ENCODE measurements around the gene LIMS2. TPM values are rescaled to one million over a fixed set of nuclear protein-coding genes. Genes with fewer than 3 reads are reported as not detected.

The LIMS2 gene
- total and polyA plus RNA-seq, 5 donors, result 163 to 224 (median 200) TPM

DNA sequence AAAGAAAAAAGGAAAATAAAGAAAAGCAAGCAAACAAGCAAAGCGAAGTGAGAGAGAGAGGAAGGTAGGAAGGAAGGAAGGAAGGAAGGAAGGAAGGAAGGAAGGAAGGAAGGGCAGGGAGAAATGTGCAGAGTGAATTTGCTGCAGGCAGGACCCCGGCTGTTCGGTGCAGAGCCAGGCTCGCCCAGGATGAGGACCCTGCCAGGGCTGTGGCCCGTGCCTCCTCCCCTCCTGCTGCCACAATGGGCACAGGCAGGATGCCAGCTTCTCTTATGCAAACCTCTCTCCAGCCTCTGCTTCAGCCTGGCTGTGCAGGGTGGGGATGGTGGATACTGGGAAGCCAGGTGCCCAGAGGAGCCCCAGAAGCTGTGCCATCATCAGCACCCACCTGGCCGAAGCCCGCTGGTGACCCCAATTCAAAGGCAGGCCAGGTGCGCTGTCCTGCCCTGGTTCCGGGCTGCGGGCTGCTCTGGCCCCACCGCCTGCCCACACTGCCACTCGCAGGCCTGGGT, 26.2 kb downstream of the LIMS2 start:
- H3K9me3 ChIP-seq (ENCODE audit: control insufficient read depth, low read length), result no peaks in the 10 kb centered on the region
- no peak overlapping the region for H3K4me3 ChIP-seq (ENCODE audit: low read length)
- DNase-seq, result peak; percentile 41 to 79 (median 69)
- intact Hi-C loops (cut with DNase I), result no loop called here
- H3K27ac ChIP-seq (ENCODE audit: low read length), result peak overlapping the region; percentile 31
- no peak for ATAC-seq
- H3K4me1 ChIP-seq (ENCODE audit: control insufficient read depth, insufficient read depth, low read length), result peaks cover 39% of the 10 kb centered on the region
- WGBS, result 64% methylated on average over 12 of the region's 12 CpGs
- H3K27me3 ChIP-seq (ENCODE audit: control insufficient read depth, insufficient read depth), result no peaks in the 10 kb centered on the region

DNA sequence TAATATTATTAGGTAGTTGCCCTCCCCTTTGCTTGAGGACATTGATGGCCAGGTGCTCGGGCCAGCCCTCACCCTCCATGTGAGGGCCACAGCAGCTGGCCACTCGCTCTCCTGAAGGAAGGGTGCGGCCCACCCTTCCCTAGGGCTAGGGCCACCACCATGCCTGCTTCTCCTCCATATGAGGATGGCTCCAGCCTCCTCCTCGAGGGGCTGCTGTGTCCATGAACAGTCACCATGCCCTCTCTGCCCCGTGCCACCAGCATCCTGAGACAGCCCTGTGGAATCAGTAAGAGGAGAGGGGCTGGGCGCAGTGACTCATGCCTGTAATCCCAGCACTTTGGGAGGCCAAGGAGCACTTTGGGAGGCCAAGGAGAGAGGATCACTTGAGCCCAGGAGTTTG, 27.0 kb downstream of the LIMS2 start:
- Histone ChIP-seq H3K9me3 (ENCODE audit: control insufficient read depth, low read length) (no peaks in the 10 kb centered on the region), H3K27me3 (ENCODE audit: control insufficient read depth, insufficient read depth) (no peaks in the 10 kb centered on the region), H3K4me3 (ENCODE audit: low read length) (no peak overlapping the region), H3K27ac (ENCODE audit: low read length) (no peak overlapping the region), H3K4me1 (ENCODE audit: control insufficient read depth, insufficient read depth, low read length) (peaks cover 35% of the 10 kb centered on the region)
- intact Hi-C loops (cut with DNase I), result no loop called here
- DNase-seq, result peak in 1 of 3 donors; percentile 37
- no peak for ATAC-seq
- 91% methylated on average over 6 of the region's 6 CpGs for WGBS

DNA sequence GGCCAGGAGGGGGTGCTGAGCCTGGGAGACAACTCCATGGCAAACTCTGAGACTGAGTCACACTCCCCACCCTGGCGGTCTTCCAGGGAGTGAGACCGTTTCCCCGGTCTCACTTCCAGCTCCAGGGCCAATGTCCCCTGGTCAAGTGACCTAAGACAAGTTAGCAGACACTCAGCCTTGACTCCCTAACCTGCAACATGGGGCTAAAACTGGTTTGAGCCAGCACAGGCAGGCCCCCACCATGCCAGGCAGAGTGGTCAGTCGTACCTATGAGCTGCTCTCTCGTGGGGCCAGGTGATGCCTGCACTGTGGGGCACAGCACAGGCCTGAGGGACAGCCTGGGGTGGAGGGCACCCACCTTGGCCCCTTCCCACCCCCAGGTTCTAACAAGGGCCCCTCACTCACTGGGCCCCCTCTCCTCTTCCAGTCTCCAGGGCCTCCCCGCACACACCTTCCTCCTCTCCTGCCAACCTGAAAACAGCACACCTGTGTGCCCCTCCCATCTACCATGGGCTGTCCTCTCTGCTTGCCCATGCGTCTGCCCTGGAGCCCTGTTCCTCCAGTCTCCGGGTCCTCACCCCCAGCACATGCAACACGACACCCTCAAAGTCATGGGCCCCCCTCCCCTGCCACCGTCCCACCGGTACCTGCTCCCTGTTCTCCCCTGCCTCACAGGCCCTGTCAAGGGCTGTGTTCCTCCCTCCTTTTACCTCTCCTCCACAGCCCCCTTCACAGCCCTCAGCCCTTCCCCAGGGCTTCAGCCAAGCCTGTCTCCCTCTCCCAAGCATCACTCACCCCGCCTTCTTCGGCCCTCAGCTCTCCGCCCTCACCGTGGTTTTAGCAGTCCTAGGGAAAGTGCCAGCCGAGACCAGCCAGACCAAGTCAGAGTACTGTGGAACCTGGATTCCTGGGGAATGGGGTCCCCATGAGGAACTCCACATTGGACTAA, 27.8 kb downstream of the LIMS2 start:
- H3K4me1 ChIP-seq (ENCODE audit: control insufficient read depth, insufficient read depth, low read length), result peaks cover 27% of the 10 kb centered on the region
- no peaks in the 10 kb centered on the region for H3K27me3 ChIP-seq (ENCODE audit: control insufficient read depth, insufficient read depth)
- H3K9me3 ChIP-seq (ENCODE audit: control insufficient read depth, low read length), result no peaks in the 10 kb centered on the region
- WGBS, result 65% methylated on average over 16 of the region's 16 CpGs
- peak overlapping the region; percentile 28 for H3K27ac ChIP-seq (ENCODE audit: low read length)
- intact Hi-C loops (cut with DNase I), result no loop called here
- no peak overlapping the region for H3K4me3 ChIP-seq (ENCODE audit: low read length)
- peak in 1 of 2 donors; percentile 55 for ATAC-seq
- peak; percentile 68 to 81 (median 69) for DNase-seq

DNA sequence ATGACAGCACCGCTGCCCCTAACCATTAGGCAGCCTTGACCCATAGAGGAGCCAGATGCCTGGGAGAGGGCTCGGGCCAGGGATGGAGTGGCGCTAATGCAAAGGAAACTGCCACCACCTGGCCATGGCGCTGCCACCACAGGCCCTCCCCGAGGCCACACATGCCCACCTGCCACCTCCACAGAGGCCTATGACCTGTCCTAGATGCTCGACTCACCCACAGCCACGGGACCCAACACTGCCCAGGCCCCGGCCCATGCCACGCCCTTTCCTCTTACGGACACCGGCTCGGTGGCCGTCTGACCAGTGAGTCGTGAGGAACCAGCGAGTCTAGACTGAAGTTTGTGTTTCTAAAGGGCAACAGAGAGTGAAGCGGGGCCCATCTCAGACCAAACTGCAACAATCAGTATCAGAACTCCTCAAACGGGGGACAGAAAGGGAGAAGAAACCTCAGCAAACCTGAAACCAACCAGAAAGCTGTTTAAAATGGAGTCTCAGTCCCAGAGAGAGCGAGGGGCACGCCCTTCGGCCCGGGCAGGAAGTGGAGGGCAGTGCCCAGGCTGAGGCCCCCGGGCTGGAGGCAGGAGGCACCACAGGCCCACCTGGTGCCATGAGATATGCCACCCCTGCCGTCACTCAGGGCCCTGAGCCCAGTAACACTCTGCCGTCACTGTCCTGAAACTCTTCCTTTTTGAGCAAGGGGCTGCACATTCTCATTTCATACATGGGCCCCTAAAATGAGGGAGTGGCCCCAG, 28.7 kb downstream of the LIMS2 start:
- WGBS, result 65% methylated on average over 24 of the region's 24 CpGs
- peak overlapping the region; percentile 28 for H3K27ac ChIP-seq (ENCODE audit: low read length)
- intact Hi-C loops (cut with DNase I), result no loop called here
- no peak overlapping the region for H3K4me3 ChIP-seq (ENCODE audit: low read length)
- DNase-seq, result peak; percentile 28 to 50 (median 48)
- H3K4me1 ChIP-seq (ENCODE audit: control insufficient read depth, insufficient read depth, low read length), result peaks cover 27% of the 10 kb centered on the region
- ATAC-seq, result peak in 1 of 2 donors; percentile 7
- H3K27me3 ChIP-seq (ENCODE audit: control insufficient read depth, insufficient read depth), result no peaks in the 10 kb centered on the region
- H3K9me3 ChIP-seq (ENCODE audit: control insufficient read depth, low read length), result no peaks in the 10 kb centered on the region

DNA sequence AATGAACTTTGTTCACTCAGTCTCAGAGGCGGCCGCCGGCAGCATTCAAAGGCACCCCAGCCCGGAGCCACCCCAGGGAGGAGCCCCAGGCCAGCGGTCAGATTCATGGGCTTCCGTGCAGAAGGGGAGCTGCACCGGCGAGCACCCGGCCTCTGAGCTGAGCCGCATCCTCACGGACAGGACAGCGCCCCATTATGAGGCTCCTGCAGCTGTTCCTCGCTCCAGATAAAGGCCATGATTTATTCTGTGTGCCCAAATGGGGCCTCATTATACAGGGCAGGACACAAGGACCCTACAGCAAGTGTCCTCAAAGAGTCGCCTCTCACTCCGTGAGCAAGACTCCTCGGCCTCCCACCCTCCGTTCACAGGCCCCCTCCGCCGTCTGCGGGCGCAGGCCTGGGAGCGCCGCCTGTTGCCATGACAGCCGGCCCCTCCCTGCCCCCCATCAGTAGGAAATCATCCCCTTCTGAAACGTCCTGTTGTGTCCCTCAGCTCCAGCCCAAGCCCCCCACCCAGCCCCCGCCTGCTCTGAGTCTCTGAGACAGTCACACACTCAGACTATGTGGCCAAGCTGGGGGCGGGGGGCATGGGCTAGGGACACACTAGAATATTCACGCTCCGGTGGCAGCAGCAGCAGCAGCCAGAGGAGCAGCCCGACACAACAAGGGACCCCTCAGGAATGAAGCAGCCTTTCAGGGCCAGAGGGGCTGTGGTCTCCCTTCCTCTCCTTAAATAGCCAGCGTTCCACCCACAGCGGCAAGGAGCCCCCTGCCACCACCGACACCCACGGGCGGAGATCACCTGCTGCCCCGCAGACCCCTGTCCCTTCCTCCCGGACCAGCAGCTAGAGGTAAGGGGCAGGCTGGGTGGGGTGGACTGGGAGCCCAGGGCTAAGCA, 29.7 kb downstream of the LIMS2 start, which contains the start of gene GPR17:
Gene GPR17, plus strand, starts transcription at position 759 of the 897 bp plus-strand sequence. CDS start 4,583 bp downstream, outside the sequence.
- Histone ChIP-seq H3K9me3 (ENCODE audit: control insufficient read depth, low read length) (no peaks in the 10 kb centered on the region), H3K4me3 (ENCODE audit: low read length) (no peak within 1 kb of the TSS), H3K4me1 (ENCODE audit: control insufficient read depth, insufficient read depth, low read length) (peaks cover 19% of the 10 kb centered on the region), H3K27me3 (ENCODE audit: control insufficient read depth, insufficient read depth) (no peaks in the 10 kb centered on the region), H3K27ac (ENCODE audit: low read length) (peak within 1 kb of the TSS; percentile 28)
- WGBS, result 85% methylated on average over 37 of the region's 37 CpGs
- ATAC-seq, result no peak
- peak; percentile 16 to 60 (median 51) for DNase-seq
- intact Hi-C loops (cut with DNase I), result no loop called here

DNA sequence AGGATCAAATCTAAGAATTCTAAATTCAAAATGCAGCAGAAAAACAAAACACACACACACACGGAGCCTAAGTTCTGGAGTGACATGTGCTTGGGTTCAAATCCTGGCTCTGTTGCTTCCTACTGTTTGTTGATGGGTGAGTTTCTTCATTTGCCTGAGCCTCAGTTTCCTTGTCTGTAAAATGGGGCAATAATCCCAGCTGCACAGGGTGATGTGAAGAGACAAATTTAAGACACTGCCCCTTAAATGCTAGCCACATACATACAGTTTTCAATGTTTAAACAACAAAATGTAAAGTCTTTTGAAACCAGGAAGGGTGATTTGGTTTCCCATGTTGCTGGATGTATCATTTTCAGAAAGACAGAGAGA, 30.3 kb downstream of the LIMS2 start:
- H3K9me3 ChIP-seq (ENCODE audit: control insufficient read depth, low read length), result no peaks in the 10 kb centered on the region
- intact Hi-C loops (cut with DNase I), result no loop called here
- H3K4me1 ChIP-seq (ENCODE audit: control insufficient read depth, insufficient read depth, low read length), result peaks cover 16% of the 10 kb centered on the region
- DNase-seq (no peak), ATAC-seq (no peak)
- H3K27me3 ChIP-seq (ENCODE audit: control insufficient read depth, insufficient read depth), result no peaks in the 10 kb centered on the region
- no peak overlapping the region for H3K4me3 ChIP-seq (ENCODE audit: low read length)
- no peak overlapping the region for H3K27ac ChIP-seq (ENCODE audit: low read length)
- 67% methylated on average over 1 of the region's 1 CpG for WGBS

DNA sequence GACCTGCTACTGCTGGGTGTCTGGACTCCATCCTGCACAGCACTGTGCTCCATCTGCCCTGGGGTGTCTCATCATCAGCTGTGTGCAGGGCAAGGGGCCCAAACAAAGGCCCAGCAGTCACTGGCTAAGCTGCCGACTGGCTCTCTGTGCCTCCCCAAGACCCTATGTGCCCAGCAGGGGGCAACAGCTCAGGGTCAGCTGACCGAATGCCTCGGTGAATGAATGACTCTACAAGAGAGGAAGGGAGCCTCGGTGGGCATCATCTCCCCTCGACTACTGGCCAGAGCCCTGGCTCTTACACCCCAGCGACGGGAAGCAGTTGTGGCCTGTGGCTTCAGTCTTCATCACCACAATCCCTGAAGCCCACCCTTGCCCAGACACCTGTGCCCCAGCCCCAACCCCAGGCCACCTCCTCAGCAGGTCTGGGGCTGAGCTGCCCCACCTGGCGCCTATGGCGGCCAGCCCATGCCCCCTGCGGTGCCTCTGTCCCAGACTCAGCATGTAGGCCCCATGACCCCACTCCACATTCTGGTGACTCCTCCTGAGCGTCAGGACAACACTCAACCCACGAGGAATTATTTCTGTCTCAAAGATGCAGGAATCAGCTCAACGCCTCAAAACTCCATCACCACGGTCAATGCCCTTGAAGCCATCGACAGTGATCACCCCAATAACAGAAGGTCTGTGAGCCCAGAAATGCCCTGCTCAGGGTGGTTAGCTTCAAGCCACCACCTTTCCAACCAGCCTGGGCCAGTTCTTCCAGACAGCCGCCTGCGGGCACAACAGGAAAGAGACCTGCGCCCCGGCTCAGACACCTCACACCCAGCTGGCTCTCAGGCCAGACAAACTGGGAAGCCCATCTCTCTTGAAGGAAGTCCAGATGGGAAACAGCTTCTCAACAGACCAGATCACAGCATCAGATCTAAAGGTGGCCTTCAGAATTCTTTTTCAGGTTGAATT, 31.0 kb downstream of the LIMS2 start:
- no peaks in the 10 kb centered on the region for H3K27me3 ChIP-seq (ENCODE audit: control insufficient read depth, insufficient read depth)
- DNase-seq (peak in 2 of 3 donors; percentile 47 to 58), ATAC-seq (no peak)
- 82% methylated on average over 19 of the region's 19 CpGs for WGBS
- intact Hi-C loops (cut with DNase I), result no loop called here
- H3K4me1 ChIP-seq (ENCODE audit: control insufficient read depth, insufficient read depth, low read length), result peaks cover 14% of the 10 kb centered on the region
- no peaks in the 10 kb centered on the region for H3K9me3 ChIP-seq (ENCODE audit: control insufficient read depth, low read length)
- no peak overlapping the region for H3K4me3 ChIP-seq (ENCODE audit: low read length)
- no peak overlapping the region for H3K27ac ChIP-seq (ENCODE audit: low read length)

DNA sequence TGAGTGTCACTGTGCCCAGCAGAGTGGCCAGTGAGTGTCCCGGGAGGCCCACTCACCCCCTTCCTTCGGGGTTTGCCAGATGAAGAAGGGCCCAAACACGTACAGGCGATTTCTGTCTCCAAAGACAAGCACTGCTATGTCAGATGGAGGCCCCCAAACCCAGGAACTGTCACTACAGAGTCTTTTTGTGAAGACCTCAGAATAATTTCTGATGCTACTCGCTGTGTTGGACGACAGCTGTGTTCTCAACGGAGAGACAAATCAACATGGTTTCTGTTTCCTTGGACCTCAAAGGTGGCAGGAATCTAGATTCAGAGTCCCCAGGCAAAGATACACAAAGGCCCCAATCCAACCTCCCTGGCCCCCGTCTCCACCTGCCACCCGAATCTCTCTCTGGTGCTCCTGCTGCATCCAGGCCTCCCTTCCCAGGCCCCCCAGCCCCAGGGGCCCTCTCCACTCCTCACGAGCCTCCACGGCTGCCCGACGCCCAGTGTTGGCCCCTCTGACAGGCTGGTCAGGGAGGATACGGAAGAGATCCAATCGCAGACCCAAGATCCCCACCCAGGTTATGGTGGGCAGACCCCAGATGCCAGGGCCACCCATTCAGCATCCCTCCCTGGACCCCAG, 31.8 kb downstream of the LIMS2 start:
- no peaks in the 10 kb centered on the region for H3K27me3 ChIP-seq (ENCODE audit: control insufficient read depth, insufficient read depth)
- DNase-seq (peak in 2 of 3 donors; percentile 31 to 54), ATAC-seq (no peak)
- WGBS, result 81% methylated on average over 15 of the region's 15 CpGs
- intact Hi-C loops (cut with DNase I), result no loop called here
- peaks cover 10% of the 10 kb centered on the region for H3K4me1 ChIP-seq (ENCODE audit: control insufficient read depth, insufficient read depth, low read length)
- no peak overlapping the region for H3K27ac ChIP-seq (ENCODE audit: low read length)
- H3K4me3 ChIP-seq (ENCODE audit: low read length), result no peak overlapping the region
- H3K9me3 ChIP-seq (ENCODE audit: control insufficient read depth, low read length), result no peaks in the 10 kb centered on the region

DNA sequence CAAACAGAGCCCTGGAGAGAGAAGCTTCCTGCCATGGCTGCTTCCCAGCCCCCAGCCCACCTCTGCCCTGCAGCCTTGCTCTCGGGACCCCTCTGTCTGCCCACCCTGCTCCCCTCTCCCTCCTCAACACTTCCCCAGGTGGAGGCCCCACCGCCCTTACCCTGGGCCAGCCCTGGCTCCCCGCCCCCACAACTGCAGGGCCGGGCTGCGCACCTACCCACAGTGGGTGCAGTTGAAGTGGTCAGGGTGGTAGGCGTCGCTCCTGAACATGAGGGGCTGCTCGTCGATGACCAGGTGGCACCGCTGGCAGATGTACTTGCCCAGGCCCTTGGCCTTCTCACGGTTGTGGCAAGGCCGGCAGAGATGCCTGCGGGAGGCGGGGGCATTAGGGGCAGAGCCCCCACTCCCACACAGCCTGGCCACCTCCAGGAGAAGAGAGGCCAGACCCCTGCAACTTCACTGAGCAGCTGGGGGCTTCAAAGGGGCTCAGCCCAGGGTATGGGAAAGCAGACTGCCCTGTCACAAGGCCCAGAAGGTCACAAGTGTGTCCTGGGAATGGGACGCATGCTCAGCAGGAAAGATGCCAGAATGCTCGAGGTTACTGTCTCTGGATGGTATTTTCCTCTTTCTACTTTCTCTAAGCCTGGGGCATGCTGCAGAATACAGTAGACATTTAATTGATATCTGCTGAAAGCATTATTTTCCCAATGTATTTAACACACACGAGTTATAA, 32.5 kb downstream of the LIMS2 start:
- ATAC-seq (no peak), DNase-seq (peak; percentile 13 to 52 (median 42))
- intact Hi-C loops (cut with DNase I), result no loop called here
- Histone ChIP-seq H3K27ac (ENCODE audit: low read length) (peak overlapping the region; percentile 7), H3K4me1 (ENCODE audit: control insufficient read depth, insufficient read depth, low read length) (peaks cover 12% of the 10 kb centered on the region), H3K9me3 (ENCODE audit: control insufficient read depth, low read length) (no peaks in the 10 kb centered on the region), H3K4me3 (ENCODE audit: low read length) (no peak overlapping the region), H3K27me3 (ENCODE audit: control insufficient read depth, insufficient read depth) (no peaks in the 10 kb centered on the region)
- 79% methylated on average over 17 of the region's 17 CpGs for WGBS
